ENCODE measurements around the gene DNAAF2. TPM values are rescaled to one million over a fixed set of nuclear protein-coding genes. Genes with fewer than 3 reads are reported as not detected.

DNAAF2 gene
- polyA plus RNA-seq, 1 of the 3 experiments (the other 2 are of a cell fraction), result 8.9 TPM

- TF ChIP-seq CTCF (IDR thresholded peaks at IDR 0.05), result no peak
Measured at GRCh38 chr14:49579841-49580240, 55.2 kb downstream of the DNAAF2 start (continued).

- DNase-seq, result no peak
- Histone ChIP-seq H2AFZ (ENCODE audit: low read depth) (no peak overlapping the region), H3K9me2 (no peaks in the 10 kb centered on the region), H3K36me3 (replicated peaks in 1 of 2; ENCODE audit: control insufficient read depth in 1 of 2, insufficient read depth in 2 of 2, low read length in 1 of 2) (peaks cover 12 to 16% of the 10 kb centered on the region in 2 experiments), H3K79me2 (ENCODE audit: insufficient read depth) (peaks cover 44% of the 10 kb centered on the region), H3K9me3 (no peaks in the 10 kb centered on the region), H3K9ac (no peak overlapping the region), H3K27me3 (ENCODE audit: insufficient read depth) (no peaks in the 10 kb centered on the region), H3F3A (replicated peaks; ENCODE audit: insufficient read depth) (peaks cover 6% of the 10 kb centered on the region), H3K27ac (ENCODE audit: low read depth in 2 of 2, low read length in 1 of 2) (no peak overlapping the region), H4K20me1 (ENCODE audit: insufficient read depth) (peaks cover 39% of the 10 kb centered on the region), H3K4me3 (ENCODE audit: low read depth in 2 of 2, low read length in 1 of 2) (no peak overlapping the region), H3K4me2 (no peak overlapping the region), H3K4me1 (ENCODE audit: control insufficient read depth in 1 of 2, insufficient read depth in 2 of 2, low read depth in 1 of 2, low read length in 1 of 2) (no peaks in the 10 kb centered on the region; a peak in 1 of 4 replicates)
- ChIA-PET POLR2A (no interaction called here), CTCF (interaction anchor here (1.3 kb wide), 1 partner anchor 9 kb away, joined by 10 read pairs; the partner anchor contains the start of gene RPS29)
- WGBS (ENCODE audit: low lambda C conversion rate), result 97% methylated on average over 1 of the region's 1 CpG
- no peak for TF ChIP-seq MAX (IDR thresholded peaks at IDR 0.05; ENCODE audit: low read depth)
- TF ChIP-seq RAD21 (IDR thresholded peaks at IDR 0.05; ENCODE audit: low read length), result no peak
- no peak for TF ChIP-seq CHD2 (IDR thresholded peaks at IDR 0.05; ENCODE audit: low read length, partially characterized antibody)
- no peak for TF ChIP-seq POLR2AphosphoS5 (IDR thresholded peaks at IDR 0.05; ENCODE audit: low read depth, low read length)
- no peak for TF ChIP-seq MXI1 (IDR thresholded peaks at IDR 0.05; ENCODE audit: low read depth, low read length)
- TF ChIP-seq ELF1 (IDR thresholded peaks at IDR 0.05), result no peak
- TF ChIP-seq TEAD4 (IDR thresholded peaks at IDR 0.05; ENCODE audit: borderline replicate concordance, insufficient read depth), result no peak
- no peak for TF ChIP-seq FOSL2 (IDR thresholded peaks at IDR 0.05; ENCODE audit: borderline replicate concordance, low read depth)
- TF ChIP-seq YY1 (IDR thresholded peaks at IDR 0.05; ENCODE audit: low read depth), result no peak
- no peak for TF ChIP-seq FOXM1 (IDR thresholded peaks at IDR 0.05; ENCODE audit: low read depth)
- no peak for TF ChIP-seq EP300 (IDR thresholded peaks at IDR 0.05; ENCODE audit: borderline replicate concordance in 1 of 2, low read depth in 1 of 2, low read length in 1 of 2)
- no peak for TF ChIP-seq FOXJ3 (CRISPR knock-in tag; IDR thresholded peaks at IDR 0.05)
- no peak for TF ChIP-seq GATA2 (CRISPR knock-in tag; IDR thresholded peaks at IDR 0.05)
- no peak for TF ChIP-seq CTCF (IDR thresholded peaks at IDR 0.05)
- TF ChIP-seq GABPA (IDR thresholded peaks at IDR 0.05; ENCODE audit: low read depth), result no peak
Measured at GRCh38 chr14:49578141-49578540, 56.9 kb downstream of the DNAAF2 start.

Small RNAs within 50 kb of the gene (small RNA-seq; reads per million reads assigned to genes)
- gene AL139099.3 (0 reads per million in 7 experiments), gene AL139099.4 (0 reads per million in 7 experiments), gene RF00019 (0 reads per million in 7 experiments), gene RNU6ATAC30P (0 to 0.13 (median 0) reads per million in 7 experiments)

Other genes starting within 250 kb of the DNAAF2 start
- gene RPS29, start 48.9 kb downstream of the DNAAF2 start, polyA plus RNA-seq (2012; rRNA removed), result 11,220 and 15,074 TPM in 2 replicates
- gene LRR1, start 36.3 kb downstream of the DNAAF2 start, polyA plus RNA-seq (2012; rRNA removed), result 9.3 and 9.5 TPM in 2 replicates
- 260 and 337 TPM in 2 replicates for gene RPL36AL, start 14.6 kb downstream of the DNAAF2 start, polyA plus RNA-seq (2012; rRNA removed)
- 20.6 and 22.0 TPM in 2 replicates for gene MGAT2, start 14.4 kb downstream of the DNAAF2 start, polyA plus RNA-seq (2012; rRNA removed)
- 8.1 and 8.5 TPM in 2 replicates for gene POLE2, start 53.0 kb upstream of the DNAAF2 start, polyA plus RNA-seq (2012; rRNA removed)
- gene KLHDC1, start 57.9 kb upstream of the DNAAF2 start, polyA plus RNA-seq (2012; rRNA removed), result 0.31 and 0.60 TPM in 2 replicates
- 41.1 and 52.0 TPM in 2 replicates for gene KLHDC2, start 132.9 kb upstream of the DNAAF2 start, polyA plus RNA-seq (2012; rRNA removed)
- 14.0 and 15.4 TPM in 2 replicates for gene NEMF, start 217.5 kb upstream of the DNAAF2 start, polyA plus RNA-seq (2012; rRNA removed)